Measurements from ENCODE around the gene NOXA1. TPM values are rescaled to one million over a fixed set of nuclear protein-coding genes. Genes with fewer than 3 reads are reported as not detected.

NOXA1 gene, protein sequence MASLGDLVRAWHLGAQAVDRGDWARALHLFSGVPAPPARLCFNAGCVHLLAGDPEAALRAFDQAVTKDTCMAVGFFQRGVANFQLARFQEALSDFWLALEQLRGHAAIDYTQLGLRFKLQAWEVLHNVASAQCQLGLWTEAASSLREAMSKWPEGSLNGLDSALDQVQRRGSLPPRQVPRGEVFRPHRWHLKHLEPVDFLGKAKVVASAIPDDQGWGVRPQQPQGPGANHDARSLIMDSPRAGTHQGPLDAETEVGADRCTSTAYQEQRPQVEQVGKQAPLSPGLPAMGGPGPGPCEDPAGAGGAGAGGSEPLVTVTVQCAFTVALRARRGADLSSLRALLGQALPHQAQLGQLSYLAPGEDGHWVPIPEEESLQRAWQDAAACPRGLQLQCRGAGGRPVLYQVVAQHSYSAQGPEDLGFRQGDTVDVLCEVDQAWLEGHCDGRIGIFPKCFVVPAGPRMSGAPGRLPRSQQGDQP
- 0.12 TPM in 1 of 2 replicates, not detected in the other for total RNA-seq

DNA sequence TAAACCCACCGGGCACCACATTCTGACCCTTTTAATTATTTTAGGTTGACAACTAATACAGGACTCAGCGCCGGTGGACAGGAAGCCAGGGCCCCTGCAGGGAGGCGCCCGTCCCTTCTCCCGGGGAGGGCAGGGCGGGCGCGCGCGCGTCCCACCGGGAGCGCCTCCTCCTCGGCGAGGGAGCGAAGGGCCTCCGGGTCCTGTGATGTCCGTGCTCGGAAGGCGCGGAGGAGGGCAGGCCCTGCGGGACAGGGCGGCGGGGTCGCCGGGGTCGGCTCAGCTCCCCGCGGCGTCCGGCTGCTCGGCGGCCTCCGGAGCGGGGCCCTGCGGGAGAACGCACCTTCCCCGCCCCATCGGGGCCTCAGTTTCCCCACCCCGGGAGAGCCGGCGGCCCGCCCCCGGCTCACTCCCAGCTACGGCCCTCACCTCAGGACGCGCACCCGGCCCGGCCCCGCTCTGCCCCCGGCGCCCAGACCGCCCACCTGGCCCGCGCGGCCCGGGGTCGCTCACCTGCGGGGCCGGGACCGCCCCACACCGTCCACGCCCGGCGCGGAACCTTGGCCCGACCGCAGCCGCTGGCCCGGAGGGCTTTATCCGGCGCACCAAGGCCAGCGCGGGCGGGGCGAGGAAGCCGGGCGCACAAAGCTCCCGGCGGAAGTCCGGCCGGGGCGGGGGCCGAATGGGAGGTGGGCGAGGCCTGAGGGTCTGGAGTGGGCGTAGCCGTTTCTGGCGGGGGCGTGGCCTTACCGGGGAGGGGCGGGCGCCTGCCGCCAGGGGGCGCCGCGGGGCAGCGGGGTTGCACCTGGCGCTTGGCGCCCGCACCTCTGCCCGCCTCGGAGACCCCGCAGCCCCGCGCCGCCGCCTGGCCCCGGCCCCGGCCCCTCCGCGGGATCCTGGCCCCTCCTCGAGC lies at the start of gene NOXA1, which contains the start of gene EXD3:
NOXA1 (plus strand) TSS at position 790 of the 910 bp plus-strand sequence. CDS start 137 bp downstream, outside the sequence.
EXD3 (minus strand) TSS at position 559 of the 910 bp plus-strand sequence. CDS start 27,805 bp downstream, outside the sequence.

DNA sequence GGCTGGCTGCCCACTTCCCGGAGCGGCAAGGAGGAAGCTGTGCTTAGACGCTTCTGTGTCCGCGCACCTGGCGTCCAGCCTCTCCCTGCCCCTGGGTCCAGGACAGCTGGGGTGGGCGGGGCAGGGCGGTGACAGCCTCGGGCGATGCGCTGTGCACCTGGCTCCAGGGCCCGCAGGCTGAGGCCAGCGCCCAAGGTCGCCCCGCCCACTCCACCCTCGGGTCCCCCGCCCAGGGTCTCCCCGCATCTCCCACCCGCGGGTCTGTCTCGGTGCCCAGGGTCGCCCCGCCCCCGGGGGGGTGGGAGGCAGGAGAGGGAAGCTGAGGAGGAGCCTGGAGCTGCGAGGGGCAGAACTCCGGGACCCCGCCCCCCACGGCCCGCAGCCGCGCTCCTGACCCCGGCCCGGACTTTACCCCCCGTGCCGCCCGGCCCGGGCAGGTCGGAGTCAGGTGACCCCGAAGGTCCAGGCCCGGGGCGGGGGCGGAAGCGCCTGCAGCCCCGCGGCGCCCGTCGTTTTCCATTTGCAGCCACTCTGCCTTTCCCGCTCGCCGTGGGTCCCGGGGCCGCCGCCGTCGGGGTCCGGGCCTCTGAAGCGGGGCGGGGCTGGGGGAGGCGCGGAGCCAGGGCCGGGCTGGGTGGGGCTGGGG lies 18.2 kb downstream of the NOXA1 start, which contains the start of gene ENTPD8:
ENTPD8 (minus strand) TSS at position 69 of the 646 bp plus-strand sequence. CDS start 3,072 bp downstream, outside the sequence.

GRCh38 chr9:137459152-137459600 lies 36.0 kb downstream of the NOXA1 start, which contains the start of gene NSMF:
TSS of gene NSMF (minus strand) at chr9:137459334. CDS start at chr9:137459102, 232 bp downstream.

Other genes starting within 250 kb of the NOXA1 start
- 10.9 and 19.1 TPM in 2 replicates for gene ANAPC2, start 234.8 kb upstream of the NOXA1 start, total RNA-seq
- gene SSNA1, start 234.7 kb upstream of the NOXA1 start, total RNA-seq, result 50.5 and 62.2 TPM in 2 replicates
- 9.4 and 14.9 TPM in 2 replicates for gene TPRN, start 222.7 kb upstream of the NOXA1 start, total RNA-seq
- gene TMEM203, start 217.7 kb upstream of the NOXA1 start, total RNA-seq, result 33.2 and 33.7 TPM in 2 replicates
- gene NDOR1, start 217.7 kb upstream of the NOXA1 start, total RNA-seq, result 8.0 and 9.5 TPM in 2 replicates
- not detected in 2 replicates for gene RNF208, start 201.2 kb upstream of the NOXA1 start, total RNA-seq
- gene CYSRT1, start 198.2 kb upstream of the NOXA1 start, total RNA-seq, result 1.4 TPM in 1 of 2 replicates, not detected in the other
- not detected in 2 replicates for gene RNF224, start 195.9 kb upstream of the NOXA1 start, total RNA-seq
- gene SLC34A3, start 192.5 kb upstream of the NOXA1 start, total RNA-seq, result not detected in 2 replicates
- gene TUBB4B, start 182.1 kb upstream of the NOXA1 start, total RNA-seq, result 118 and 122 TPM in 2 replicates
- gene STPG3, start 172.1 kb upstream of the NOXA1 start, total RNA-seq, result not detected in 2 replicates
- 33.9 and 37.6 TPM in 2 replicates for gene NELFB, start 168.1 kb upstream of the NOXA1 start, total RNA-seq
- 4.0 and 5.3 TPM in 2 replicates for gene TOR4A, start 145.7 kb upstream of the NOXA1 start, total RNA-seq
- gene NRARP, start 121.1 kb upstream of the NOXA1 start, total RNA-seq, result 0.29 and 1.7 TPM in 2 replicates
- gene EXD3, start 231 bp upstream of the NOXA1 start, total RNA-seq, result 5.3 and 9.4 TPM in 2 replicates
- gene ENTPD8, start 18.0 kb downstream of the NOXA1 start, total RNA-seq, result not detected in 2 replicates
- 50.7 and 74.4 TPM in 2 replicates for gene NSMF, start 35.9 kb downstream of the NOXA1 start, total RNA-seq
- gene PNPLA7, start 127.0 kb downstream of the NOXA1 start, total RNA-seq, result 1.9 and 3.3 TPM in 2 replicates
- 54.0 and 55.8 TPM in 2 replicates for gene MRPL41, start 128.5 kb downstream of the NOXA1 start, total RNA-seq
- gene DPH7, start 155.5 kb downstream of the NOXA1 start, total RNA-seq, result 11.9 TPM in 2 replicates
- 13.0 and 15.5 TPM in 2 replicates for gene ZMYND19, start 167.1 kb downstream of the NOXA1 start, total RNA-seq
- gene ARRDC1, start 182.3 kb downstream of the NOXA1 start, total RNA-seq, result 8.1 and 18.4 TPM in 2 replicates
- gene EHMT1, start 195.6 kb downstream of the NOXA1 start, total RNA-seq, result 29.5 and 33.9 TPM in 2 replicates

Measured in cardiac ventricle fibroblast (primary cell).